Activated T-helper 1 cell treated with anti-CD3 and anti-CD28 coated beads, Interleukin-12 subunit alpha, Interleukin-12 subunit beta, Interleukin-2, Interleukin-4 antibody, amounts not matched to agents 30 ng/mL and 10 ng/mL and 1 ng/mL, durations not matched to agents 14 hours and 24 hours and 36 hours (primary cell): Measurements from ENCODE around the gene BCL2. TPM values are rescaled to one million over a fixed set of nuclear protein-coding genes. Genes with fewer than 3 reads are reported as not detected.

ENCODE experiments used
- DNase-seq: peaks from one replicate; pipeline ENCODE4 v3.0.0; 2021; ENCODE audit warnings: low spot score
- H3K27ac Mint-ChIP-seq: one replicate; pipeline ENCODE4 v1.8.0; 2021; ENCODE audit warnings: mild to moderate bottlenecking, mixed read lengths
- H3K27me3 Mint-ChIP-seq: one replicate; pipeline ENCODE4 v1.8.0; 2022; ENCODE audit warnings: mild to moderate bottlenecking, moderate library complexity, mixed read lengths; ENCODE audit not compliant: insufficient read depth
- H3K36me3 Mint-ChIP-seq: one replicate; pipeline ENCODE4 v1.8.0; 2021; ENCODE audit warnings: low read depth, mixed read lengths
- H3K4me1 Mint-ChIP-seq: one replicate; pipeline ENCODE4 v1.8.0; 2021; ENCODE audit warnings: low read depth, mixed read lengths
- H3K4me3 Mint-ChIP-seq: one replicate; pipeline ENCODE4 v1.8.0; 2021; ENCODE audit warnings: mild to moderate bottlenecking, moderate library complexity, mixed read lengths
- H3K9me3 Mint-ChIP-seq: one replicate; pipeline ENCODE4 v1.8.0; 2021; ENCODE audit warnings: mixed read lengths
- intact Hi-C: fragments of 100-400 bp; cut with micrococcal nuclease; formaldehyde crosslinking; loops from one replicate; pipeline ENCODE4 v1.15.1; 2024
- total RNA-seq: library from RNA; stranded (reverse); gene quantifications from 2 replicates; pipeline ENCODE4 v1.2.3, GENCODE V29; 2022

BCL2 gene
- total RNA-seq, 1 donor from 2014 or later = 97.1 TPM

DNA sequence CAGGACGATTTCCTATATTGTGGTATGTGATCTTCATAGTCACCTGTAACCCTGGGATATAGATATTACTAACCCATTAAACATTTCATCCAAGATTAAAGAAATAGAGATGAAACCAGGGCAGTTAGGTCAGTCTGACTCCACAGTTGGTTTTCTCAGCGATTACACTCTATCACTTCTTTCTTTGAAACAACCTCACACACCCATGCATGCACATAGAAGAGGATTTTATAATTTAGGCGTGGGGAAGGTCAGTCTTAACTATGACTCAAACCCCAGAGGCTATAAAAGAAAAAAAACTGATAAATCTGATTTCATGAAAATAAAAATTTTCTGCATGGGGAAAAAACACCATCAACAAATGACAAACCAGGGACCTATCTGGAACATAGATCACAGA, 54.2 kb downstream of the BCL2 start:
- H3K4me3 Mint-ChIP-seq = no peak overlapping the region
- peaks cover 29% of the 10 kb centered on the region for H3K36me3 Mint-ChIP-seq
- no peaks in the 10 kb centered on the region for H3K9me3 Mint-ChIP-seq
- no peak for DNase-seq
- peaks cover 74% of the 10 kb centered on the region for H3K4me1 Mint-ChIP-seq
- no peak overlapping the region for H3K27ac Mint-ChIP-seq
- intact Hi-C loops = loop anchor here (5.0 kb wide), 1 partner anchor 37 kb away; no protein-coding TSS in a partner anchor
- H3K27me3 Mint-ChIP-seq = no peaks in the 10 kb centered on the region

DNA sequence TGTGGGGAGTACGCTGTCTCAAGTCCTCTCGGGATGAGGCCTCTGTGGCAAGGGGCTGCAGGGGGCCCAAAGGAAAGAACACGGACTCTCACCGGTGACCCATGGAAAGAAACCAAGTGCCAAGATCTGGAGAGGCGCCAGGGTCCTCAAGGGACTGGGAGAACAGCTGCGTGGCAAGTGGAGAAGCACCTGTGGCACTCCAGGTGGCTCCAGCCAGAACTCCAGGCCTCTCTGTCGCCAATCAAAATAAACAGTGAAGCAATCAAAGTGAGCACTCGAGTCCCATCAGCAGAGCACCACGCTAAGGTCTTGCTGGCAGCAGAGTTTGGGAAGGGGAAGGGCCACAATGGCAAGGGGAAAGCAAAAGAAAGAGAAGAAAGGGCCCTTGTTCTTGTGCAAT, 54.7 kb downstream of the BCL2 start:
- Mint-ChIP-seq H3K27ac (no peak overlapping the region), H3K9me3 (no peaks in the 10 kb centered on the region), H3K36me3 (peaks cover 27% of the 10 kb centered on the region), H3K27me3 (no peaks in the 10 kb centered on the region), H3K4me1 (peaks cover 74% of the 10 kb centered on the region), H3K4me3 (no peak overlapping the region)
- no peak for DNase-seq
- intact Hi-C loops = loop anchor here (5.0 kb wide), 1 partner anchor 37 kb away; no protein-coding TSS in a partner anchor

DNA sequence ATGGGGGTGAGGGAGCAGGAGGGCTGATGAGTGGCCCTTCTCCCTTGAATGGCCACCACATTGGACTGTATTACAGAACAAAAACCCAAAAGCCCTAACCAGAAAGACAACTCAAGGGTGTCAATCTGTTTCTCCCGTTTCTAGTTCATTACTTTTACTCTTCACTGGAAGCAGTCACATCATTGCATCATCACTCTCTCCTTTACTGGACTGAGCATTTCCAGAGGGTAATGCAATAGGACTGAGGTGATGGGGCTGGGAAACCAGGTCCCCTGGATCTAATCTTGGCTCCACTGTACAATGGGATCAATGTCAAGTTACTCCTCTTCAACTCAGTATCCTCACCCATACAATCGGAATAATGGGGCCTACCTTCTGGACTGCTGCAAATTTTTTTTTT, 56.1 kb downstream of the BCL2 start:
- no peaks in the 10 kb centered on the region for H3K9me3 Mint-ChIP-seq
- no peak overlapping the region for H3K27ac Mint-ChIP-seq
- intact Hi-C loops = no loop called here
- peaks cover 73% of the 10 kb centered on the region for H3K4me1 Mint-ChIP-seq
- H3K36me3 Mint-ChIP-seq = peaks cover 31% of the 10 kb centered on the region
- no peak overlapping the region for H3K4me3 Mint-ChIP-seq
- no peak for DNase-seq
- no peaks in the 10 kb centered on the region for H3K27me3 Mint-ChIP-seq

DNA sequence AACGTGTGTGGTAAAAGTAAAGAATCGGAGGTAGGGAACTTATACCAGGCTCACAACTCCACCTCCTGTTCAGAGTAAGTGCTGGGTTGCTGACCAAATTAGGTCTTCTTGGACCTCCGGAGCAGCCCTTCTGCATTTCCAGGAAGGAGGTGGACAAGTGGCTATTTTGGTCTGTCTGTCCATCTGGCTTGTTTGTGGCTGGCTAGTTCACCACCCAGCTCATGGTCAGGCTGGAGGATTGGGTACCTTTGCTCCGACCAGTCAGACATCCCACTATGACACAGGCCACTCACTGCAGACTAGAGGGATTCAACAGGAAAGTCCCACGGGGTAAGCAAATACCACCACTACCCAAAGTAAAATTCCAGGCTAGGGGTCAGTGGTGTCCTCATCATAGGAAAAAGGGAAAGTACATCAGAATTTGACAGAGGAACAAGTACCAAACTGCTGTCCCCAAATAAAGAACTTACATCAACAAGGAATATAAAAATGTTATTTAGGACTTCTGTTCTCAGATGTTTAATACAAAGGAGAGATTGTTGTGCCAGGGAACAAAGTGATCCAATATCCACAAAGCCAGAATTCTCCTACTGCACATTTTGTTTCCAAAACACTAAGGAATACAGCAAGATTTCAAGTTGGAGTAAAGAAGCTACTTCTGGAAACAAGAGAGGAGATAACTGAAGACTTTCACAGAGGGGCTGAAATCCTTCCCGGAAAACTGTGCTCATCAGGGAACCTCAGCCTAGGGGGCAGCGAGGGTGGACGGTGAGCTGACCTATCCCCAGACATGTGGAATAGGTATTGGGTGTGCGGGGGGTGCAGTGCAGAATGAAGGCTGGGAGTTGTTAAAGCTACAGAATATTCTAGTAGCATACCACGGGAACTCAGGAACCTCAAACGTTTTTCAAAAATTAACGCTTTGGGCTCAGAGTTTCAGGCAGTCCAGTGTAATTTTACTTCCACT, 56.9 kb downstream of the BCL2 start:
- Mint-ChIP-seq H3K27me3 (no peaks in the 10 kb centered on the region), H3K9me3 (no peaks in the 10 kb centered on the region), H3K27ac (no peak overlapping the region), H3K4me3 (no peak overlapping the region), H3K4me1 (peaks cover 68% of the 10 kb centered on the region), H3K36me3 (peaks cover 33% of the 10 kb centered on the region)
- no peak for DNase-seq
- intact Hi-C loops = no loop called here

DNA sequence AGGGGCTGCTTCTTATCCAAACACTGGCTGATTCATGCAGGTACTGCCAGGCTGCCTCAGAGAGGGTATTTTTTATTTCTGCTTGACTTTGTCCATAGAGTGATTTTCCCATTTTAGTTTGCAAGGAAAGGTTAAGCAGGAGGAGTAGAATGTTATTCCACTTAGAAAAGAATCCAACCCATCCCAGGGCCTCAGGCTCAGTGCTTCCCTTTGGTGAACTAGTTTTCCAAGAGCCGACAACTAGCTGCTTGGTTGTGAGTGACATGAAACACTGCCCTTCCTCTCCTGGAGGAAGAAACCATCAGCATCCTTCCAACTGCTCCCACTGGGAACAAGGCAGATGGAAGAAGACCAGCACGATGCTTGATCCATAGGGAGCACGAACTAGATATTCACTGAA, 58.5 kb downstream of the BCL2 start:
- Mint-ChIP-seq H3K9me3 (no peaks in the 10 kb centered on the region), H3K36me3 (peaks cover 36% of the 10 kb centered on the region), H3K4me3 (no peak overlapping the region), H3K4me1 (peaks cover 68% of the 10 kb centered on the region), H3K27me3 (no peaks in the 10 kb centered on the region), H3K27ac (no peak overlapping the region)
- no peak for DNase-seq
- intact Hi-C loops = no loop called here

DNA sequence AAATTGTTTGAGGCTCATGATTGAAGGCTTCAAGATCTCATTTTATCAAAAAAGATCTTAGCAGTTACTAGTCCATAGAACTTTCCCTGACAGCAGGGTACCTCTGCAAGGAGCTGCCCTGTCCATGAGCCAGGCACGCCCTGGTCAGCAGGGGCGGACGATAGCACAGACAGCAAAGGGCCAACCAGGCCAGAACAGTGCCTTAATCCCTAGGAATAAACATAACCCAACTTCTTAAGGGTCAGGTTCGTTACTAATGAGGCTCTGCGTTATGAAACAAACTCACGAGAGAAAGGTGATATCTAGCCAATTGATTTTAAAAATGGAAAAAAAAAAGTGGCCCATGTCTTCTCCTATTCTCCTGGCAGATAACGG, 59.2 kb downstream of the BCL2 start:
- intact Hi-C loops = loop anchor here (1.0 kb wide), 1 partner anchor 8 kb away; no protein-coding TSS in a partner anchor
- no peak overlapping the region for H3K27ac Mint-ChIP-seq

DNA sequence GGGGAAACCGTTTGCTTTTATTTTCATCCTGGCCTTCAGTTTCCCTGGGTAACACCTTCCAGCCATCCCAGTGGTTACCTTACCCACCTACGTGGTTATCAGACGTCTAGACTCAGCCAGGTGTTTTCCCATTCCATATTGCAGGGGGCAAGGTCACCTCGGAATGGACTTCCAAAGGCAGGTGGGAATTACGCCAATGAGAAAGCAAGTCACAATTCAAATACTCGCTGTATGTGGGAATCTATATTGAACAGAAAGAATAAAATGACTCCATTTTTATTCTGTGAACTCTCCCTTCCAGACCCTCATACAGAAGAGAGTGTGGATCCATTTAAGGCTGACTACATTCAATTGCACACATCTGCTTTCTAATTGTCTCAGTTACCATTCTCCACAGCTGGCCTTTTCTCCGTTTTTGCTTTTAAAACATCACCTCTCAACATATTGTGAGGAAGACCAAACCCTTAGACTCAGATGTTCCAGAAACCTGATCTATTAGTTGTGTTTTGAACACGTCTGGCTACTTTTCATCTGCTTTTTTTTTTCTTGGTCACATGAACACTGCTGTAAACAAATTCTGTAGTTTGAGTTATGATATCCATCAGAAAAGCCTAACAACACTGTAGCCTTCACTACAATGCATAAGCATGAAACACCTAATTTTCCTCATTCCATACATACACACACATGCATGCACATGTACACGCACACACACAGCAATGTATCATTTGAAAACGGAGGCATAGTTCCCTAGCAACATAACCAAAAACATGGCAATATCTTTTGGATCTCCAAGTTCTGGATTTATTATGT, 59.8 kb downstream of the BCL2 start:
- H3K9me3 Mint-ChIP-seq = no peaks in the 10 kb centered on the region
- no peak overlapping the region for H3K4me3 Mint-ChIP-seq
- H3K27me3 Mint-ChIP-seq = no peaks in the 10 kb centered on the region
- DNase-seq = no peak
- peaks cover 40% of the 10 kb centered on the region for H3K36me3 Mint-ChIP-seq
- intact Hi-C loops = loop anchor here (1.0 kb wide), 1 partner anchor 9 kb away; no protein-coding TSS in a partner anchor
- H3K4me1 Mint-ChIP-seq = peaks cover 69% of the 10 kb centered on the region
- no peak overlapping the region for H3K27ac Mint-ChIP-seq

More for the DNA sequence above, 59.2 kb downstream of the BCL2 start:
- Mint-ChIP-seq H3K36me3 (peaks cover 37% of the 10 kb centered on the region), H3K4me3 (no peak overlapping the region), H3K9me3 (no peaks in the 10 kb centered on the region), H3K4me1 (peaks cover 69% of the 10 kb centered on the region), H3K27me3 (no peaks in the 10 kb centered on the region)
- DNase-seq = no peak

DNA sequence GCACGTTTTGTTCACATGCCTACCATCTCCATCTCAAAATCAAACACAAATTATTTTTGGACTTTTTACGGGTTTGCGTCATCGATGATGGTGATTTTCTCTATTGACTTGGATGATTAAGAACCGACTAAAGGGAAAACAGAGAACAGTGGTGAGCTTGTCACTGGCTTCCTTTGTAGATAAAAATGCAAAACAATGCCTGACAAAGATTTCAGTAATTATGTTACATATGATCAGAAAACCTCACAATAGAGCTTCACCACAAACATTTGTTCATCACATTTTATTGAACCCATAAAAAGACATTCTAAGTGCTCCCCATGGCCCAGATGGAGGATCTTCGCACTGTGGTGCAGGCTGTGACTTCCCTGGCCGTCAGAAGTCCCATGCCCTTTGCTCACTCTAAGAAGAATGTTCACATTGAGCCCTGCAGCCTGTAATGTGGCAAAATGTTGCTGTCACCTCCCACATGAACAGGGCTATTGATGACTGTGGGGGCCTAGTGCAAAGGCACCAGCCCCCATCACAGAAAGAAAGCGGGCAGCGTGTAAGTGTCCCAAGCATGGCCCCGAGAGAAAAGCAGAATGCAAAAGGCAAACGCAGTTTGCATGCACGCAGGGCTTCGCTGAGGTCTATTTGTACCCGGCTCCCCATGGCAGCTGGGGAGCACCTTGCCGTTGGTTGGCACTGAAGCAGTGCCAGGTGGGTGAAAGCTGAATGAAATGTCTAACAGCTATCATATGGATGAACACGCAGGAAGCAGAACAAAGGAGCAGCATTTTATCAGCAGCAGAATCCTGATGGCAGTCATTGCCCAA, 60.6 kb downstream of the BCL2 start:
- H3K36me3 Mint-ChIP-seq = peaks cover 44% of the 10 kb centered on the region
- H3K4me1 Mint-ChIP-seq = peaks cover 74% of the 10 kb centered on the region
- intact Hi-C loops = no loop called here
- DNase-seq = no peak
- H3K27me3 Mint-ChIP-seq = no peaks in the 10 kb centered on the region
- no peak overlapping the region for H3K4me3 Mint-ChIP-seq
- H3K27ac Mint-ChIP-seq = no peak overlapping the region
- no peaks in the 10 kb centered on the region for H3K9me3 Mint-ChIP-seq

DNA sequence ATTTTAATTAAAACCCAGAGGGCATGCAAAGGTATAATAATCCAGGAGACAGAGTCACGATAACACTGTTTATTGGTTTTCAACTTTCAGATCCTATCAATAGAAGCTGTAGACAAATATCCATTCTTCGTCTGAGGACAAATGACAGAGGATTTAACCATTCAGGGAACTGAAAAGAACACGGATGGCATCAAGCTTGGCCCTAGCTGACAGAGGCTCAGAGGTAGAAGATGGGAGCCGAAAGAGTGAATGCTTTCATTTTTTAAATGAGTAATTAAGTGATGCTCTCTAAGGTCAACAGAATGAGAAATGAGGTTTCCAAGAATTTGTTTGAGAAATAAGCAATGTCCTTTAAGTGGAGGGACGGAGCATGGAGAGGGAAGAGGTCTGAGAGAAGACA, 62.1 kb downstream of the BCL2 start:
- Mint-ChIP-seq H3K4me3 (no peak overlapping the region), H3K27me3 (no peaks in the 10 kb centered on the region), H3K9me3 (no peaks in the 10 kb centered on the region), H3K36me3 (peaks cover 49% of the 10 kb centered on the region), H3K4me1 (peaks cover 84% of the 10 kb centered on the region), H3K27ac (peak overlapping the region; percentile 71)
- intact Hi-C loops = no loop called here
- no peak for DNase-seq

DNA sequence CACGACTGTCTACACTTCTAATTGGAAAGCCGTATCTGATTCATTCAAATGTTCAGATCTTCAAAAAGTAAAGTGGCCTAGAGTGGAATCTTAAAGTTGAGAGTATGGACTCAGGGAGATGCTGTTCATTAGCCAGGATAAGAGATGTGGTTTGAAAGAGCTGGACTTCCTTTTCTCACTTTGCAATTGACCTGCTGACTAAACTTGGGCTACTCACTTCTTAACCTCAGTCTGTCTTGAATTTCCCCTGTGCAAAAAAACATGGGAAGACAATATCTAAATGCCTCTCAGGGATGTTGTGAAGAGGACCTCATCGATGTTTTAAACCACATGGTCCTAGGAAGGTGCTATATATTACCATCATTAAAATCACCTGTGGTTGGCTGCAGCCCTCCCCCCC, 64.1 kb downstream of the BCL2 start:
- H3K27ac Mint-ChIP-seq = peak overlapping the region; percentile 35
- no peaks in the 10 kb centered on the region for H3K27me3 Mint-ChIP-seq

DNA sequence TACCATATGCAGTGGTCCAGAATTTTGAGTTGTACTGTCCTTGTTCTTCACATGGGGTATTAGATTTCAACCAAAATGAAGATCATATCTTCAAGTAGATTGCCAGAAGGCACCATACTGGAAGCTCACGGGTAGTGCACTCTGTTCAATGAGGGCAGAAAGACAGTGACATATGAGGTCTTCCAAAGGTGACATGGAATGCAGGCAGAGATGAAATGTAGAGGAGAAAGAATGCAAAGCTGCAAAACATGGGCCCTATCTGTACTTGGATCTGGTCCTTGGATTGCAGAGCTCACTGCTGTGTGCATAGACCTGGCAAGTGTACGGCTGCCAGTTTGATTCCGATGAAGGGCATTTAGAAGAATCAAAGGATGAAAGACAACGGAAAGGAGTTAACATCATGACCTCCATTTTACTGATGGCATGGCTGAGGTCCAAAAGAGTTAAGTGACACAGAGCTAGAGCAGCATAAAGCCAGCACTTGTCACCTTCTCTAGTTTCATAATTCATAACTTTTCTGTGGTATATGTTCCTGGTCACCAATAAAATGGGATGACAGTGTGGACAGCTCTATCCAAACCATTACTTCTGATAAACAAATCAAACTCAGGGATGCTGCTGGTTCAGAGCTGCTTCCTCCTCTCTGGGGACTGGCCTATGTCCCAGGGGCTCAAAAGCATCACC, 64.7 kb downstream of the BCL2 start:
- peaks cover 78% of the 10 kb centered on the region for H3K4me1 Mint-ChIP-seq
- H3K27ac Mint-ChIP-seq = peak overlapping the region; percentile 35
- intact Hi-C loops = loop anchor here (2.0 to 5.0 kb wide), 5 partner anchors 20 to 53 kb away; no protein-coding TSS in a partner anchor
- H3K27me3 Mint-ChIP-seq = no peaks in the 10 kb centered on the region
- H3K4me3 Mint-ChIP-seq = no peak overlapping the region
- no peaks in the 10 kb centered on the region for H3K9me3 Mint-ChIP-seq
- H3K36me3 Mint-ChIP-seq = peaks cover 50% of the 10 kb centered on the region
- no peak for DNase-seq

More for the DNA sequence above, 64.1 kb downstream of the BCL2 start:
- Mint-ChIP-seq H3K4me1 (peaks cover 78% of the 10 kb centered on the region), H3K9me3 (no peaks in the 10 kb centered on the region), H3K4me3 (peak overlapping the region; percentile 15), H3K36me3 (peaks cover 48% of the 10 kb centered on the region)
- intact Hi-C loops = loop anchor here (2.0 kb wide), 3 partner anchors 21 to 47 kb away; no protein-coding TSS in a partner anchor
- DNase-seq = no peak
